H1 (cell line): ENCODE measurements around the gene ATL3. TPM values are rescaled to one million over a fixed set of nuclear protein-coding genes. Genes with fewer than 3 reads are reported as not detected.

Experiments used
- JUND ChIP-seq: IDR thresholded peaks from 2 replicates; pipeline ENCODE4 v1.6.1; 2011; ENCODE audit warnings: mild to moderate bottlenecking, improper control_type of control experiment, low read length
- PHF8 ChIP-seq: fragments of 200-600 bp; sonication (generic); conservative IDR thresholded peaks from 2 replicates; pipeline ENCODE4 v1.7.1; 2012; ENCODE audit warnings: low read depth, mild to moderate bottlenecking, inconsistent platforms, low read length, moderate library complexity
- RNF2 ChIP-seq: fragments of 200-900, 300-1000 bp; sonication (generic); IDR thresholded peaks from 2 replicates; pipeline ENCODE4 v1.7.1; 2016; ENCODE audit warnings: borderline replicate concordance, low read depth, mild to moderate bottlenecking, antibody characterized with exemption, low read length; ENCODE audit not compliant: poor library complexity, severe bottlenecking; ENCODE audit errors: missing control alignments
- RXRA ChIP-seq: IDR thresholded peaks from 2 replicates; pipeline ENCODE4 v1.6.1; 2011; ENCODE audit warnings: low read depth, mild to moderate bottlenecking, low read length, moderate library complexity; ENCODE audit not compliant: insufficient read depth
- polyA plus RNA-seq, 7 experiments: library from polyadenylated mRNA; depleted of rRNA in 3 of 7; stranded (reverse) in 5 of 7; unstranded in 2 of 7; fragments of >200 nt in 5 of 7; fragments of 200-250 nt in 2 of 7; gene quantifications; 1 replicate in 5 of 7; 2 replicates in 1 of 7; 4 replicates in 1 of 7; pipeline versions ENCODE4 v1.2.1 to v1.2.3, GENCODE V29; 2011 to 2013; ENCODE audit warnings: missing spikeins in 2 of 7, mixed read lengths in 2 of 7
- total RNA-seq: library from RNA; stranded (reverse); fragmentation: NEBNext Ultra II Directional; extraction: Animal tissue kit (Norgen Biotek cat#: 25700); gene quantifications from 2 replicates; pipeline ENCODE4 v1.2.1, GENCODE V29; 2021

The ATL3 gene
- total and polyA plus RNA-seq, 2 of the 8 experiments (the other 6 are each of a cell fraction or from before 2014, with no cell fraction given): 7.8 to 24.5 TPM

DNA sequence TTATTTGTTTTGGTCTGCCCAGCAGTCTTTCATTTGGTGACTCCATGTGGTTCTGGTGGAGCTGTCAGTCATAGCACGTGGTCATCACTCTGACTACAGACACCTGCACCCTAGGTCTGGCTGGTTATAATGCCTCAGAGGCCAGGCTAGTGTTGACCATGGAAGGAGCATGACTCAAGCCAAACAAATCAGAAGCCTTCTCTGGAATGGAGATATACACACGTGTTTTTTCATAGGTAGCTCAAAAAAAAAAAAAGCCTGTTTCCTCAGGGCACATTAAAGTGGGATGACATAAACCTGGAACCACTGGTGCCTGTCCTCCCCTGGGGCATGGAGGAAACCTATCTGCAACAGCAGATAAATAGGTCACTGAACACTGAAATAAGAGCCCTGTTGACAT lies 48.9 kb downstream of the ATL3 start (continued):
- TF ChIP-seq RXRA (no peak), JUND (no peak), PHF8 (no peak), RNF2 (no peak)
